SK-N-SH (cell line): Measurements from ENCODE around the gene BUD31. TPM values are rescaled to one million over a fixed set of nuclear protein-coding genes. Genes with fewer than 3 reads are reported as not detected.

ENCODE experiments used
- CTCF ChIA-PET: fragments of 300-600, 350-600 bp; formaldehyde crosslinking; extraction: SDS; loops from one replicate; lab custom pipeline; 2021; lab: Yijun Ruan, JAX
- POLR2A ChIA-PET: fragments of 350-600 bp; sonication (Branson Sonifier 250); formaldehyde crosslinking; extraction: SDS; loops from one replicate; lab custom pipeline; 2020; ENCODE audit warnings: antibody characterized with exemption, inconsistent platforms; lab: Yijun Ruan, JAX
- DNase-seq: peaks from one replicate; pipeline ENCODE4 v3.0.0; 2012
- H2AFZ ChIP-seq: fragments of 200-600 bp; sonication (generic); 2 replicates; pipeline ENCODE4 v1.8.1; 2016; ENCODE audit warnings: antibody characterized with exemption, mild to moderate bottlenecking, low read depth
- H3F3A ChIP-seq: fragments of 200-600 bp; sonication (generic); replicated peaks from 2 replicates; pipeline ENCODE3; 2016; ENCODE audit warnings: antibody characterized with exemption, mild to moderate bottlenecking; ENCODE audit not compliant: insufficient read depth
- H3K27ac ChIP-seq, 2 experiments: fragments of 200-500 bp in 1 of 2; fragments of 200-600 bp in 1 of 2; sonication (Bioruptor generic) in 1 of 2; sonication (generic), shearing (Covaris generic) in 1 of 2; 2 replicates each; pipeline versions ENCODE4 v1.5.1 to v1.6.1; 2014 to 2016; ENCODE audit warnings: low read depth in 2 of 2, inconsistent platforms in 1 of 2, low read length in 1 of 2, mild to moderate bottlenecking in 1 of 2, mixed read lengths in 1 of 2
- H3K27me3 ChIP-seq: fragments of 200-600 bp; sonication (generic), shearing (Covaris generic); 2 replicates; pipeline ENCODE4 v1.6.1; 2016; ENCODE audit warnings: mixed run types; ENCODE audit not compliant: insufficient read depth
- H3K36me3 ChIP-seq, 2 experiments: fragments of 200-500 bp in 1 of 2; fragments of 200-600 bp in 1 of 2; sonication (Bioruptor generic) in 1 of 2; sonication (generic) in 1 of 2; replicated peaks in 1 of 2; 2 replicates each; pipeline versions ENCODE3 to v1.5.1; 2014 to 2016; ENCODE audit warnings: low read length in 1 of 2, mild to moderate bottlenecking in 1 of 2; ENCODE audit not compliant: insufficient read depth in 2 of 2, control insufficient read depth in 1 of 2
- H3K4me1 ChIP-seq, 2 experiments: fragments of 200-500 bp in 1 of 2; fragments of 200-600 bp in 1 of 2; sonication (Bioruptor generic) in 1 of 2; sonication (generic), shearing (Covaris generic) in 1 of 2; 2 replicates each; pipeline versions ENCODE4 v1.5.1 to v1.6.1; 2014 to 2016; ENCODE audit warnings: low read depth in 1 of 2, low read length in 1 of 2, mixed run types in 1 of 2; ENCODE audit not compliant: insufficient read depth in 2 of 2, control insufficient read depth in 1 of 2
- H3K4me2 ChIP-seq: fragments of 200-600 bp; sonication (generic), shearing (Covaris generic); 2 replicates; pipeline ENCODE4 v1.6.1; 2017; ENCODE audit warnings: mixed run types
- H3K4me3 ChIP-seq, 2 experiments: fragments of 200-500 bp in 1 of 2; fragments of 200-600 bp in 1 of 2; sonication (Bioruptor generic) in 1 of 2; sonication (generic), shearing (Covaris generic) in 1 of 2; 2 replicates each; pipeline versions ENCODE4 v1.5.1 to v1.8.1; 2014 to 2016; ENCODE audit warnings: low read depth in 2 of 2, inconsistent platforms in 1 of 2, low read length in 1 of 2, mild to moderate bottlenecking in 1 of 2, mixed read lengths in 1 of 2, moderate library complexity in 1 of 2
- H3K79me2 ChIP-seq: fragments of 200-600 bp; sonication (generic); 2 replicates; pipeline ENCODE4 v1.8.1; 2017; ENCODE audit warnings: mild to moderate bottlenecking; ENCODE audit not compliant: insufficient read depth
- H3K9ac ChIP-seq: fragments of 200-600 bp; sonication (generic); 2 replicates; pipeline ENCODE4 v1.6.1; 2017; ENCODE audit warnings: mixed run types
- H3K9me2 ChIP-seq: fragments of 200-600 bp; sonication (generic); 2 replicates; pipeline ENCODE4 v1.6.1; 2017; ENCODE audit warnings: mixed run types
- H3K9me3 ChIP-seq: fragments of 200-600 bp; sonication (generic); 2 replicates; pipeline ENCODE4 v1.6.1; 2017; ENCODE audit warnings: mixed run types, mild to moderate bottlenecking, moderate library complexity
- H4K20me1 ChIP-seq: fragments of 200-600 bp; sonication (generic); 2 replicates; pipeline ENCODE4 v1.6.1; 2017; ENCODE audit warnings: mild to moderate bottlenecking, mixed run types; ENCODE audit not compliant: insufficient read depth
- CHD2 ChIP-seq: fragments of 150-350 bp; IDR thresholded peaks from 2 replicates; pipeline ENCODE4 v1.6.1; 2018; ENCODE audit warnings: low read length; ENCODE audit not compliant: partially characterized antibody
- CTCF ChIP-seq: fragments of 200-600 bp; sonication (generic); IDR thresholded peaks from 2 replicates; pipeline ENCODE4 v1.6.1; 2017; ENCODE audit warnings: antibody characterized with exemption, mild to moderate bottlenecking, moderate library complexity
- EP300 ChIP-seq, 2 experiments: IDR thresholded peaks; 2 replicates each; pipeline versions ENCODE4 v1.4.0 to v1.6.1; 2012; ENCODE audit warnings: borderline replicate concordance in 1 of 2, low read depth in 1 of 2, low read length in 1 of 2
- GABPA ChIP-seq: IDR thresholded peaks from 2 replicates; pipeline ENCODE4 v1.4.0; 2012; ENCODE audit warnings: low read depth, mild to moderate bottlenecking
- IRF3 ChIP-seq: fragments of 150-350 bp; IDR thresholded peaks from 2 replicates; pipeline ENCODE4 v1.6.1; 2016; ENCODE audit warnings: mild to moderate bottlenecking, low read depth, low read length
- PBX3 ChIP-seq: IDR thresholded peaks from 2 replicates; pipeline ENCODE4; 2012
- POLR2AphosphoS5 ChIP-seq: IDR thresholded peaks from 2 replicates; pipeline ENCODE4 v1.6.1; 2012; ENCODE audit warnings: low read depth, low read length
- RAD21 ChIP-seq: IDR thresholded peaks from 2 replicates; pipeline ENCODE4 v1.6.1; 2012; ENCODE audit warnings: mild to moderate bottlenecking, low read length
- SIN3A ChIP-seq: IDR thresholded peaks from 2 replicates; pipeline ENCODE4 v1.6.1; 2012; ENCODE audit warnings: low read depth, mild to moderate bottlenecking, low read length, moderate library complexity, borderline replicate concordance
- WGBS: methylation state at CpG from one replicate; pipeline ENCODE4 v1.1.6; 2017; ENCODE audit warnings: low lambda C conversion rate; 5-methylcytosine and 5-hydroxymethylcytosine counted together
- polyA plus RNA-seq, 3 experiments: library from polyadenylated mRNA; depleted of rRNA; stranded (reverse); fragments of >200 nt; gene quantifications; 2 replicates each; pipeline ENCODE4 v1.2.3, GENCODE V29; 2012

Gene BUD31
- polyA plus RNA-seq, 1 of the 3 experiments (the other 2 are of a cell fraction): 162 TPM

- no peak overlapping the region for H2AFZ ChIP-seq
- H3K9me2 ChIP-seq: no peaks in the 10 kb centered on the region
- 92% methylated on average over 8 of the region's 8 CpGs for WGBS
- H3K4me2 ChIP-seq: no peak overlapping the region
- peaks cover 34% of the 10 kb centered on the region for H3F3A ChIP-seq
- H3K4me1 ChIP-seq: peaks cover 0 to 2% of the 10 kb centered on the region in 2 experiments; a peak in 1 of 4 replicates
- POLR2A ChIA-PET: interaction anchor here (0.6 kb wide), 1 partner anchor 37 kb away, joined by 3 read pairs; no protein-coding TSS in a partner anchor
- no peak for DNase-seq
- TF ChIP-seq CTCF (peak; percentile 54), RAD21 (peak; percentile 31), CHD2 (no peak)
- CTCF ChIA-PET: interaction anchor here (1.3 kb wide), 1 partner anchor 9 kb away, joined by 6 read pairs; no protein-coding TSS in a partner anchor
- H3K27ac ChIP-seq: no peak overlapping the region
- peaks cover 46 to 75% of the 10 kb centered on the region in 2 experiments for H3K36me3 ChIP-seq
- no peak overlapping the region for H3K4me3 ChIP-seq
- no peaks in the 10 kb centered on the region for H3K27me3 ChIP-seq
- H3K9me3 ChIP-seq: no peaks in the 10 kb centered on the region
- peaks cover 56% of the 10 kb centered on the region for H4K20me1 ChIP-seq
- H3K79me2 ChIP-seq: peaks cover 81% of the 10 kb centered on the region
- H3K9ac ChIP-seq: no peak overlapping the region
These were observed 50.3 kb downstream of the BUD31 start for GRCh38 chr7:99459087-99459486.

GRCh38 chr7:99460651-99461050, 51.9 kb downstream of the BUD31 start:
- no peak overlapping the region for H3K4me3 ChIP-seq
- H3K9me3 ChIP-seq: no peaks in the 10 kb centered on the region
- TF ChIP-seq IRF3: no peak
- no peak for TF ChIP-seq PBX3
- TF ChIP-seq EP300 (IDR thresholded peaks at IDR 0.05; ENCODE audit: borderline replicate concordance in 1 of 2, low read depth in 1 of 2, low read length in 1 of 2): no peak
- no peak for TF ChIP-seq SIN3A
- no peak for TF ChIP-seq GABPA
- TF ChIP-seq POLR2AphosphoS5: no peak
- no peak for TF ChIP-seq CHD2
- TF ChIP-seq RAD21: no peak
- H3K36me3 ChIP-seq: peaks cover 46 to 62% of the 10 kb centered on the region in 2 experiments
- WGBS: 91% methylated on average over 11 of the region's 11 CpGs
- peaks cover 96% of the 10 kb centered on the region for H3K79me2 ChIP-seq
- no peaks in the 10 kb centered on the region for H3K9me2 ChIP-seq
- H3K27me3 ChIP-seq: no peaks in the 10 kb centered on the region
- H3K4me1 ChIP-seq: peaks cover 4 to 8% of the 10 kb centered on the region in 2 experiments; a peak in 2 of 4 replicates
- H2AFZ ChIP-seq: no peak overlapping the region
- peaks cover 53% of the 10 kb centered on the region for H4K20me1 ChIP-seq
- H3K4me2 ChIP-seq: no peak overlapping the region
- H3K9ac ChIP-seq: no peak overlapping the region
- ChIA-PET CTCF (interaction anchor here (0.9 to 1.2 kb wide), 3 partner anchors 11 to 155 kb away, joined by 3 read pairs; no protein-coding TSS in a partner anchor), POLR2A (no interaction called here)
- no peak overlapping the region for H3K27ac ChIP-seq
- DNase-seq: no peak
- peaks cover 33% of the 10 kb centered on the region for H3F3A ChIP-seq
